Activated naive CD8-positive, alpha-beta T cell treated with anti-CD3 and anti-CD28 coated beads, Interleukin-2, amount 50 U/mL, for 16 hours (primary cell): ENCODE data around the gene SCN4A.
A peak's percentile ranks its signal among the peaks of the same experiment; 100 is the strongest.

Experiments used
- DNase-seq: peaks from one replicate; pipeline ENCODE4 v3.0.0-alpha.2; 2020; ENCODE audit warnings: low read depth, low spot score

The SCN4A gene

DNA sequence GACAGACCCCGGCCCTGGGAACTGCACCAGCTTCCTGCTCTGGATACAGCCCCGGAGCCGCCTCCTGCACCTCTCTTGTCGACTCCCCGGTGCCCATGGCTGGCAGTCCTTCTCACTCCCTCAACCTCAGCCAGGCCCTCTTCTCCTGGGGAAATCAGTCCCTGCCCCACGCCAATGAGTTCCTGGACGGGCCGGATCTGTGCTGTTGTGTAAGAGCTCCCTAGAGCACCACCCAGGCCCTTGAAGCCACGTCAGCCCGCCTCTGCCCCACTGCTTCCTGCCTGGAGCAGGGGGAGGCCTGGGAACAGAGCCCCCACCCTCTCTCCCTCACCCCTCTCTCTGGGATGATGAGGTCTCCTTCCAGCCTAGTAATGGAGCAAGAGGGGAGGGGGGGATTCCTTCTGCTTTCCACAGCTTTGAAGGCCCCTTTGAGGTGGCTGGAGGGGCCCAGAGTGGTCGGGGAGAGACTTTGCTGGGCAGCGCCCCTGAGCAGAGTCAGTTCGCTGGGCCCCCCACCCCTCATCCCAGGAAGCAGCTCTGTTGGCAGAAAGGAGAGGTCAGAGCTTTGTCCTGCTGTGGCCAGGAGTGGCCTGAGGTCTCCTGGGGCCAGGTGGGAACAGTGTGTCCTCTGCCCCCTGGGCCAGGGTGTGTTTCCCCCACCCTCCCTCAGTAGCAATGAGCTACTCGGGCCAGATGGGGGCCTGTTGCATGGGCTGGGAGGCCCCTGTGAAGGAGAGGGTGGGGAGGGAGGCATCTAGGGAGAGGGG lies 29.2 kb upstream of the SCN4A start:
- no peak for DNase-seq

DNA sequence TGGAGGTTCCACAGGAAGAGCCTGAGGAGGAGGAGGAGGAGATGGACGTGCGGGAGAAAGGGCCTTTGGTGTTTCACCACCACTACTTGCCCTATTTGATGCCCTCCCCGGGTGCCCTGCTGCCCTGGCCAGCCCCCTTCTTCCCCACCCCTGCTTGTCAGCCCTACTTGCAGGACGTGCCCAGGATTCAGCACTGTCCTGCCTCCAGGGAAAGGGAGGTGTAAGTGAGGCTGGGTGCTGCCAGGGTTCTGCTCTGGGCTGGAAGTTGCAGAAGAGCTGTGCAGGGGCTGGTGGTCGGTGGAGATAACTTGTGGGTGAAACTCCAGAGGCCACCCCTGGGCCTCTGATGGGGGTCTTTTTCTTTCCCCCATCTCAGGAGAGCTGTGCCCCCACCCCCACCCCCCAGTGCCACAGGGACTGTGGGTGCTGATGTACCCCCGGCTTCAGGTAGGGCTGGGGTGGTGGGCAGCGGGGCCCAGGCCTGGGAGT lies 28.4 kb upstream of the SCN4A start:
- DNase-seq: no peak

GRCh38 chr17:63999680-64000531 lies 27.2 kb upstream of the SCN4A start:
- DNase-seq: no peak

DNA sequence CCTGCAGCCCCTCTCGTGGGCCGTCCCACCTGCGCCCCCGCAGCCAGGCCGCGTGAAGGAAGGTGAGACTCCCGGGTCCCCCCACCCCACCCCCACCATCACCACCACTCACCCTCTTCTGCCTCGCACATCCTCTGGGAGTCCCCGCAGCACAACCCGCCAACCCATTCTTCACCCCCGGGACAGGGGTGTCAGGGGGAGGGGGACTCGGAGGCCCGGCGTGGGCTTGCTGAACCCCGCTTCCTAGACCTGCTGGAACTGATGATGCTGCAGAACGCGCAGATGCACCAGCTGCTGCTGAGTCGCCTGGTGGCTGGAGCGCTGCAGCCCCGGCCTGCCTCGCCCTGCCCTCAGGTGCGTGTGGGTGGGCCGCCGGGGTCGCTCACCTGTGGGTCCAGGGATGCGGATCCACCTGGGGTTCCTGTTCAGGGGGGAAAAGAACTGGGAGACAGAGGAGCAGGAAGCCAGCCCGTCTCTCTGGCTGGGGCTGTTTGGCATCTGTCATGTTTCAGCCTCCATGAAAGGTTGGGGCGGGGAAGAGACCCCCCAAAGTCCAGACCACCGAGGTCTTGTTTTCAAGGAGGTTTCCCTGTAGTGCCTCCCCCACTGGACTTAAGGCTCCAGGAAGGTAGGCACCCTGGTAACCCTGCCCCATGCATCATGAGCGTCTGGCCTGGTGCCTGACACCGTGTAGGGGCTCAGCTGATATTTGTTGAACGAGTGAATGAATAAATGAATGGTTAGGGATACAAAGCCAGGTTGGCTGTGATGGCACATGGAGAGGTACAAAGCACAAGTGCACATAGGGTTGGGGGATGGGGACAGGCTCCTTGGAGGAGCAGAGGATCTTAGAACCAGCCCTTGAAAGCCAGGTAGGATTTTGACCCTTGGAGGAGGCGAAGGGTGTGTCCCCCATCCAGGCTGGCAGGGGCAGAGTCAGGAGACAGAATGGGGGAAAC lies 26.3 kb upstream of the SCN4A start:
- DNase-seq: no peak

DNA sequence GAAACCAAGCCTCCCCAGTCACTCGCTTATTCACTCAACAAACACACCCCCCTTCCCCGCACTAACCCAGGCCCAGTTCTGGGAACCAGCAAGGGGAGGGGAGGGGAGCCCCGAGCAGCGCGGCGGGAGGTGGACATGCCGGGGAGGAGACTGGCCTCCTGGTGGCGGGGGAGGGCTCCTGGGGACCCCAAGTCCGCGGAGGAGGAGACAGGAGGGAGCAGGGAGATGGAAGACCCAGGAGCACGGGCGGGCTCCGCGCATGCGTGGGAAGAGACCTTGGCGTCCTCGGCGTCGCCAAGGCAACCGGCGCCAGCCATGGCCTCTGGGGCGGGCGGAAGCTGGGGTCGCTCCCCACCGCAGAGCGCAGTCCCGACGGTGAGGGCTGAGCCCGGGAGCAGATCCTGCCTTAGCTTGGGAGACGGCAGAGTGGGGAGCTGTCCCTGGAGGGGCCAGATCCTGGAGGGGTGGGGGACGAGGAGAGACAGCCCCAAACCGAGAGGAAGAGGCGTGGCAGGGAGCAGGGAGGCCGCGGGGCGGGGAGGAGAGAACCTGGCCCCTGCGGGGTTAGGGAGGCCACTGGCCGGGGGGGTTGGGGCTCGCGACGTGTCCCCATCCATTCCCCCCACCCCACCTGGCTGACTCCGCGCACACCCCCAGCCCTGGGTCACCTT lies 25.5 kb upstream of the SCN4A start, which contains the start of gene PRR29:
PRR29 (plus strand) TSS at position 302 of the 671 bp plus-strand sequence; CDS start at position 316, 14 bp downstream.
- peak; percentile 24 for DNase-seq

DNA sequence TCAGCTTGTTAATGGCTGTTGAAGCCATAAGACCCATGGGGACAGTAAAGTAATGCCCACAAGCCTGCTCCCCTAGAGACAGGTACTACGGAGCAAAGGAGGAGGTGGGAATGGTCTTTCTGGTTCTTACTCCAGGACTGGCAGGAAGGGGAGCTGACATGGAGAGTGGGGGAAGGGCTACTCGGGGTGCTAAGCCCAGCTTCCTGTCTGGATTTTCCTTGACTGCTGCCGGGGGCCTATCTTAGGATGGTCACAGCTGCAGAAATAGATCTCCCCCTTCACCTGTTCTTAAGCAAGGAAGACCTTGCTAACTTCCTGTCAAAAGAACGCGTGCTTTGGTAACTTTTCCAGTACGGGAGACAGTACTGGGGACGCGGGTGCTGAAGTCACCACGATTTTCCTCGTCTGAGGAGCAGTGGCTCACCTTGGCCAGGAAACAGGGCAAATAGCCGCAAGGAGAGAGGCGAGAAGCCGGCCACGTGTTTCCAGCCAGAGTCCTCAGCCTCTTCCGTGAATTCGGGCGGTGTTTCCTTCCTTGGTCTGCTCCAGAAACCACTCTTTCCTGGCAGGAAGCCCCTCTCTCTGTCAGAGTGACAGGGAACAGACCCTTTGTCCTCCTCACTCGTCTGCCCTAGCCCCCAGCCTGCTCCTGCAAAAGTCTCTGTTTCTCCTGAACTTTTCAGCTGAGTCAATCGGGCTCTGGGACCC lies 24.8 kb upstream of the SCN4A start:
- no peak for DNase-seq

GRCh38 chr17:63996430-63997182 lies 23.9 kb upstream of the SCN4A start:
- no peak for DNase-seq

GRCh38 chr17:63995626-63996025 lies 22.9 kb upstream of the SCN4A start:
- no peak for DNase-seq

DNA sequence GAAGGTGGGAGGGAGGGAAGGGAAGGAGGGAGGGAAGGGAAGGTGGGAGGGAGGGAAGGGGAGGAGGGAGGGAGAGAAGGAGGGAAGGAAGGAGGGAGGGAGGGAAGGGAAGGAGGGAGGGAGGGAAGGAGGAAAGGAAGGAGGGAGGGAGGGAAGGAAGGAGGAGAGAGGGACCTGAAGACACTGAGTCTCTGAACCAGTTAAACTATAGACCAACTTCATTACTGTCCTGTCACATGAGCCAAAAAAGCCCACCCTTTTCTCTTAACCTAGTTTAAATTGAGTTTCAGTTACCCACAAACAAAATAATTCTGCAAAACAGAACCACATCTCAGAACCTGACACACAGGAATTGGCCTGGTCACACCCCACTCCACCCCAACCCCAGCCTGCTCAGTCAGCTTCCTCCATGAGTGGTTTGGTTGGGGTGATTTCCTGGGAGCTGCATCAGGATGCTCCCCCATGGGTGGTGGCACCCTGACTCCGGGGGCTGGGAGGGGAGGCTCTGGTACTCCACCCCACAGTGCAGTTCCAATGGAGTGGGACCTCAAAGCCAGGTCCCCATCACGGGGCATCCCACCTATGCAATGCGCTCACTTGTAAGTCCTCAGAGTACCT lies 20.8 kb upstream of the SCN4A start:
- no peak for DNase-seq

GRCh38 chr17:63991611-63992010 lies 18.9 kb upstream of the SCN4A start:
- no peak for DNase-seq

DNA sequence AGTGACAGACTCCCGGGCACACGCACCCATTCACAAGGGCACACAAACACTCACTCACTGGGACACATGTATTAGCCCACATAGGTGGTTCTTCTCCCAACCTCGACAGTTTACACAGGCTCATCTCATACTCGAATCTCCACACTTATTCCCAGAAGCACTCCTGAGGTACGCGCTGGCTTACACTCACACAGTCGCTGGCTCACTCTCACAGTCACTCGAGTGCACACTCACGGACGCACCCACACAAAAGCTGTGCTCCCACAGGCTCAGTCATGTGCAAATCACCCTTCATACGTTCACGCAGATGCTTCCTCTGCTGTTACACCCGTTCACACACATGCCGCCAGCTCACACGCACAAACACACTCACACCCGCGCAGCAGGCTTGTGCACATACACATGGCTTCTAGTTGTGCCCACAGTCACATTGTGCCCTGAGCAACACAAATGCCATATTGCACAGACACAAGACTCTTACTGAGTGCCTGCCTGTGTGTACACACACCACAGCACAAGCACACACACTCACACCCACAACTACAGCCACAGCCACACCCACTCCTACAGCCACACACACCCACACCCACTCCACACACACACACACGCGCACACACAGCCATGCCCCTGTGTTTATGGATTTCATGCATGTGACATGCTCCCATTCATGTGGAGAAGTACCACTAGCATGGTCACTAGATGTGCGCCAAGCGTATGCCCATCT lies 17.1 kb upstream of the SCN4A start:
- DNase-seq: no peak

GRCh38 chr17:63988741-63989621 lies 16.3 kb upstream of the SCN4A start:
- no peak for DNase-seq

DNA sequence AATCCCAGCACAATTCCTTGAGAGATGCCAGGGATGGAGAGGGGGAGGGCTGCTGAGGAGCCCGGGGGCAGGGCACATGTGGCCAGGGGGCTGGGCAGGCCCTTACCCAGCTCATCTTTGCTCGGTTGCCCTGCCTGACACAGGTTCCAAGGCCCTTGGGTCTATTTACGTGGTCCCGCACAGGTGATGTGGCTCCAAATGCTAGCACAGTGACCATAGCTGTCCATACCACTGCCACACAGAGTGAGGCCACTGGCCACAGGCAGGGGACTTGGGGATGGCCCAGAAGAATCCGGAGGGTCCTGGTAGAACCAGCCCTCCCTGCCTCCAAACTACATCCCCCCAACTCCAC lies 15.4 kb upstream of the SCN4A start:
- no peak for DNase-seq

- DNase-seq: no peak
Measured at GRCh38 chr17:63987221-63988126, 14.8 kb upstream of the SCN4A start.

GRCh38 chr17:63986821-63987220 lies 14.1 kb upstream of the SCN4A start:
- DNase-seq: no peak

GRCh38 chr17:63985387-63986140 lies 12.8 kb upstream of the SCN4A start:
- DNase-seq: no peak
